ENCODE results near the gene CWC15.
A peak's percentile ranks its signal among the peaks of the same experiment; 100 is the strongest.
"Not testable (repeated sequence)": the region's sequence is repeated elsewhere in the genome, so short reads cannot be mapped to it uniquely, and the experiment has no call there.

The CWC15 gene

DNA sequence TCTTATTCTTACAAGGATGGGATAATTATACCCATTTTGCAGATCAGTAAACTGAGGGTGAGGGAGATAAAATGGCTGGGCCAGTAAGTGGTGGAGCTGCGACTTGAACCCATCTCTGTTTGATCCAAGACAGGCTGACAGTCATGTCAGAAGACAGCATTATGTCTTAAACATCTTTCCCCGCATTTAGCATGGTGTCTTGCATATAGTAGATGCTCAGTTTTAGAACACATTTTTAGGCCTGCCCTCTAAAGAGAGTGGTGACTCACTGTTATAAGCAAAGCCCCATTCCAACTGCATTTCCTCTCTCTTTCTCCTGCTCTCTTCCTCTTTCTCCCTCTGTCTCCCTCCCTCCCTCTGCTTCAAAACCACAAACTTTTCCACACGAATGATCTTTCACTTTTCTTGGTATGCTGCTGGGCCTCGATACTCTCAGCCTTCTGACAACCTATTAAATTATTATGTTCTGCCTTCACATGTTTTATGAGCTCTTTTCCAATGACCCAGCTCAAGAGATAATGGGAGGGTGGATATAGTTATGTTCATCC lies 25.2 kb downstream of the CWC15 start:
- no peak for FAIRE-seq

DNA sequence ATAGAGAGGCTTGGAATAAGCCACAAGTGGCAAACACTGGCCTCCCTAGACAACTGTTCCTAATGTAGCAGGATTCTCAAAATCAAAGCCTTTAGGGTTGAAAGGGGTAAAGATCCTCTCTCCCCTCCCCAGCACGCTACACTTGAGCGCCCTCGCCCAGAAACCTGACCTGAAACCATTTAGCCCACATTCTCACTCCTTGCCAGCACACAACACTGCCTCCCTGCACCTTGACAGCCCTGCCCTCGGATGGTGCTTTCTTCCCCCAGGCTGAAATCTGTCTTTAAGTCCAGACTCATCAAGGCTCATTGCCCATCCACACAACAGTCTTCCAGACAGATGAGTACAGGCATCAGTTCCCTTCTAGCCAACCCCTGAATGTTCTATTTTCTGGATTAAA lies 26.5 kb downstream of the CWC15 start:
- no peak for FAIRE-seq

DNA sequence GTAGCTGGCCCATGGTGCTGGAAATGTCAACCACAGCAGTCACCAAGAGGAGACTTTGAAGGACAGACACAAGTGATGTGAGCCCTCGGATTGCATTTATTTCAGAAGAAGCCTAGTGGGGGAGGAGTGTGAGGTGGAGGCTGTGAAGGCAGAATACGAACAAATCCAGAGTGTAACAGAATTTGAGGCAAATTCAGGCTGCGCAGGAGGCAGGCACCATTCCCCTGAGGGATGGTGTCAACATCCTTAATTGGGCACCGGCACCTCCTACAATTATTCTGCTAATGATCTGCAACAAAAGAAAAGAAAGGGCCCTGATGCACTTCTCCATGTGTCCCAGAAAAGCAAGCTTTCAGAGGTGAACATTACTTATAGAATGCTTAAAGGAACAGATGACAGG lies 32.2 kb downstream of the CWC15 start:
- FAIRE-seq = no peak

DNA sequence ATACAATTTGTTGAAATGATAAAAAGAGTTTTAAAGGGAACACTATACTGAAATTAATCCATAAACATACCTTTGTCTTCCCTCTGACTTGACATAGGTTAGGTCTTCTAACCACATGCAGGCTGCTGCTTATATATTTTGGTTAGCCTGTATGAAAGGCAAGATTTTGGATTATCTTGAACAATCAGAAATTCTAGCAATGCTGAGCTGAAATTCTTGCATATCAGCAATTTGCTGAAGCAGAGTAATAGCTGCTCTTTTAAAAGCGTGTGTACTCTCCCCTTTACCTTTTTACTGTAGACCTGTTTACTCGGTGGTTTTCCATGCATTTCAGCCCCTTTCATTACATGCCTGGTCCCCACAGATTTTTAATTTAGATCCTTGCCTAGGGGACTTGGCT lies 34.0 kb downstream of the CWC15 start:
- no peak for FAIRE-seq

DNA sequence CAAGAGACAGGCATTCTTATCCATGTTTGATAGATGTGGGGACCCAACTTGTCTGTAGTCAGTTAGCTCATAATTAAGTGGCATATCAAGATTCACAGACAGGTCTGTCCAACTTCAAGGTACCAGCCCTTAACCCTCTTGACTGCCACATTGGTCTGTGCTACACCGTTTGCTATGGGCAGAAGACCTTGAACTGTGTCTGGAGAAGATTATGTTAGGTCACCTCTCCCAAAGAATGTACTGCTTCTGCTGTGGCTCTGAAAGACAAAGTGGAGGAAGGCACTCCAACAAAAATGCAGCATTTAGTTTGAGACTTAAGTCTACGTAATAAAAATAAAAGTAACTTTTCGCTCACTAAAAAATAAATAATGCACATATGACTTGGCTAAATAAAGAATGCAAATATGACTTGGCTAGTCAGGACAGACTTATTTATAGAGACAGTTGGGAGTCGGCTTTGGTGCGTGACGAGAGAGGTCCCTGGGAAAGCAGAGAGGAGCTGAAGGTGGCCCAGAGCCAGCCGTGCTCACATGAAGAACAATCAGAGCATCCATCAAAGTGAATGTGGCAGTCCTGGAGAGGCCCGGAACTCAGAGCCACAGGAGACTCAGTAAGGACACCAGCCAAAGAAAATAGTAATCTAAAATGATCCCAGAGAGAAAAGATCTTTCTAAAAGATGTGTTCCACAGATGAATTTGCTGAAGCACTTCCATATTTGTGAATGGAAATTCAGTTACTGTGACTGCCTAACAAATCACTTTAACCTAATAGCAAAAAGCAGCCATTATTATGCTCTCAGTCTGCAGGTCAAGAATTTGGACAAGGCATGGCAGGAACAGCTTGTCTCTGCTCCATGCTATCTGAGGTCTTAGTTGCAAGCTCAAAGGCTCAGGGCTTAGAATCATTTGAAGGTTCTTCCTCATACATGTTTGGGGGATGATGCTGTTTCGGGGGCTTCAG lies 35.0 kb downstream of the CWC15 start:
- no peak for FAIRE-seq

DNA sequence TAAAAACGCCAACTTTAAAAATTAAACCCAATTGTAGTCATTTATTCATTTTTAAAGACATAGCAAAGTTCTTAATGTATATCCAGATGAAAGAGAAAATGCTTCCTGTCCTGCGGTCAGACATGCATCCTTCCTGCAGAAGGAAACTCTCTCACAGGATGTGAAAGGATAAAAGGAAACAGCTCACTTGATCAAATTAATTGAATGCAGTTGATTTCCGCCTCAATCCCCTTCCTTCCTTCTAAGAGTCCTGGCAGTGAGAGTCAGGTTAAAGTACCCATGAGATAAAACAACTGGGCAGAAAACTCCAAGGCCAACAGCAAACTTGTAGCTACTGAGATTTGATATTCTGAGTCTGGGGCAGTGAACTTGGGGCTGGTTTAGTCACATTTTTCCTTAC lies 38.5 kb downstream of the CWC15 start:
- no peak for FAIRE-seq

DNA sequence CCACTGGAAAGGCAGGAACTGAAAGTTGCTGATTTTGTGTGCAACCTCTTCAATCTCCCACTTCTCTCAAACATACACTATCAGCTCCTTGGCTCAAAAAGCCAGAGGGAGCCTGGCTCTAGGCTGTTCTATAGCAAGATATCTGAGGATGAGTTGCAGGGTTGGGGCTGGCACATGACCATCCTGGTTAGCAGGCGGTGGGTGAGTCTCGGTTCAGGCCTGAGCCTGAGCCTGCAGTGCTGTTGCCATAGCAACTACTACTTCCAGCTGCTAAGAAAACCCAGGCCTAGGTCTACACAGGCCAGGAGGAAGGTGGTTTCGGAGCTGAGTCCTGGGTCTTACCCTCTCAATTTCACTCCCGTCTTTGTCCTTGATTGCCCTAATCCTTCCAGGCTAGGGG lies 39.0 kb downstream of the CWC15 start:
- no peak for FAIRE-seq

DNA sequence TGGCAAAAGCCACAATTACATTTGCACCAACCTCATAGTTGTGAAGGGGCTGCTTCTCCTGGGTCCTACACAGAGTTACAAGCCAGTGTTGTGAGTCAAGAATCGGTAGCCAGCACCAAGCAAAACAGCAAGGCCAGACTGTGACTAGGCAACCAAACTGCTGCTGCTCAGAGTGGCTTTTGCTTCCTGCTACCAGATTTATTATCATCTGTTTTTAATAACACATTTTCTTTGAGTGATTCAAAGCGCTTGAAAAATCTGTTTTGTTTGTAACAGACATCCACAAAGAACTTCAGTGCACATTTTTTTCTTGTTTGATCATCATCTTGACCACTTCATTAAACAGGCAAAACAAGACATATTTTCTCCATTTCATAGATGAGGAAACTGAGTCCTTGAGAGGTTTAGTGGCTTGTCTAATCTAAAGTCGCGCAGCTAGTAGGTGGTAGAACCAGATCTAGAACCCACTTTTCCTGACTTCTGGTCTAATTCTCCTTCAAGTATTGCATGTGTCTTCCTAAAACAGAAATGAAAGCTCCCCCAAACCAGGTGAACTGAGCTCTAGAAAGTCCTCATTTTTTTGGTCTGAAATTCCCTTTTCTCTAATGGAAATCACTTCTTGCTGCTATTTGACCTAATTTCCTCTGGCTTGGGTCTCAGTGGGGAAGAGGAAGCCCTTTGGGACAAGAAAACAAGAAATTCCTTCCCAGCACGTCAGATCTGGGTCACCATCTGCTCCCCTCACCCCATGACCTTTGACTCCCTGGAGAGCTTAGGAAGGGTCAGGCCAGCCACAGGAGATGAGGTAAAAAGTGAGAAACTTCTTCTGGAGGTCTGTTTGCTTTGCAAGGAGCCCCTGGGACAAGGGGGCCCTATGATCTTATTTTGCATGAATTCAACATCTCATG lies 39.9 kb downstream of the CWC15 start:
- FAIRE-seq = peak; percentile 84

DNA sequence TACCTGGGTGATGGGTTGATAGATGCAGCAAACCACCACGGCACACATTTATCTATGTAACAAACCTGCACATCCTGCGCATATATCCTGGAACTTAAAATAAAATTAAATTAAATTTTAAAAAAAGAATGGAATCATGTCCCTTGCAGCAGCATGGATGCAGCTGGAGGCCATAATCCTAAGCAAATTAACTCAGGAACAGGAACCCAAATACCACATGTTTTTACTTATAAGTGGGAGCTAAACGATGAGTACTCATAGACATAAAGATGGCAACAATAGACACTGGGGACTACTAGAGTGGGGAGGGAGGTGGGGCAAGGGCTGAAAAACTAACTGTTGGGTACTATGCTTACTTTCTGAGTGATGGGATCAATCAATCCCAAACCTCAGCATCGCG lies 40.9 kb downstream of the CWC15 start:
- FAIRE-seq = no peak

DNA sequence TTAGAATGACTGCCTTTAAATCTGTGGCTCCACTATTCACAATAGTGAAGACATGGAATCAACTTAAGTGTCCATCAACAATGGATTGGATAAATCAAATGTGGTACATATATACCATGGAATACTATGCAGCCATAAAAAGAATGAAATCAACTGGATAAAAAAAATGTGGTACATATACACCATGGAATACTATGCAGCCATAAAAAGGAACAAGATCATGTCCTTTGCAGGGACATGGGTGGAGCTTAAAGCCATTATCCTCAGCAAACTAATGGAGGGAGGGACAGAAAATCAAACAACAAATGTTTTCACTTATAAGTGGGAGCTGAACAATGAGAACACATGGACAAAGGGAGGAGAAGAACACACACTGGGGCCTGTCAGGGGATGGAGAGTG lies 41.3 kb downstream of the CWC15 start:
- not testable (repeated sequence) for FAIRE-seq

DNA sequence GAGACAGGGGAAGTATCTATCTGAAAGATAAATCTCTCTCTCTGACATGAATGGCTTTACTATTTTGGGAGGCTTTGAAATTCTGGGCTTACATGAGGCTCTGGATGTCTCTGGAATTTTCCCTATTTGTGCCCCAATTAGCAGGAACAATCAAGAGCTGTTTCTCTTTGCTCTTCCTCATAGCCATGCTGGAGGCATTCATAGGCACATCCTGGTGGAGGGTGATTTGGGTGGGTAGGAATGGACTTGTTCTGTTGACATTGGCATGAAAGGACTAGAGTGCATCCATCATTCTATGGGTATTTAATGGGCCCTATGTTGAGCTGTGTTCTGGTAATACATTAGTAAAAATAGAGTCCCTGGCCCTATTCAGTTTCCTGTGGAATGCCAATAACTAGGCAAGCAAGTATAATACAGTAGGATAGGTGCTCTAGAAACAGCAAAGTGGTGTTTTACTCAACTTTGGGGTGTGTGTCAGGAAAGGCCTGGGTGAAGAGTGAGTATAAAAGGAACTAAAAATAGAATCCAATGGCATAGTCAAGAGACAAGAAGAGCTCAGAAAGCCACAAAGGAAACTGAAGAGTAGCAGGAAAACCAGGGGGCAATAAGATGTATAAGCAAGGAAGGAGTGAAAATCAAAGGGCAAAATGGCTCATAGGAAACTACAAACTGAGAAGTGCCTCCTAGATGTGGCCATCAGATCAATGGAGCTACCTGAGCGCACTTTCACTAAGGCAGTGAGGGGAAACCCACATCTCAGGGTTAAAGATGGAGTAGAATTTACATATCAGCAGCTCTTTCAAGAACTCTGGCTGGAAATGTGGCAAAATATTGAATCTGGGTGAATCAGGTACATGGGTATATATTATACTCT lies 45.0 kb downstream of the CWC15 start:
- no peak for FAIRE-seq

DNA sequence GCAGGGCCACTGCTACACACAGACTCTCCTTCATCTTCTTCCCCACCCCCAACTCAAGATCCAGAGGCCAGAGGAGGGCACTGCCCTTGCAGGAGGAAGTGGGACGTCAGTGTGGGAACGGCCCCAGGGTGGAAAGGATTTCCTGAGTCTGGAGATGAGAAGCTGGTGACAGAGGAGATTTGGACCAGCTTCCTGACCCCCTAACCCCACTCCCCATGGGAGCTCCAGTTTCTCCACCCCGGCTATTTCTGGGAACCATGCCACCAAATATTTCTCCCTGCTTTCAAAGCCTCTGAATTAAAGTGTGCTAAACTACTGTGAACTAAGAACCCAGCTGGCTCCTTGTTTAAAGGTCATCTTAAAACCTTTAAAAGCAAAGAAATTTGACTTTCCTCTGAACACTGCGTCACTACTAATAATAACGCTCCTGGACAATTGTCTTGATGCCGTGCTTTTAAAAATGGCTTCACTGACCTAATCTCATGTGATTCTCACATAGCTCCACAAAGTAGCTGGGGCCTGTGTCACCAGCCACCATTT lies 46.6 kb downstream of the CWC15 start:
- FAIRE-seq = no peak

DNA sequence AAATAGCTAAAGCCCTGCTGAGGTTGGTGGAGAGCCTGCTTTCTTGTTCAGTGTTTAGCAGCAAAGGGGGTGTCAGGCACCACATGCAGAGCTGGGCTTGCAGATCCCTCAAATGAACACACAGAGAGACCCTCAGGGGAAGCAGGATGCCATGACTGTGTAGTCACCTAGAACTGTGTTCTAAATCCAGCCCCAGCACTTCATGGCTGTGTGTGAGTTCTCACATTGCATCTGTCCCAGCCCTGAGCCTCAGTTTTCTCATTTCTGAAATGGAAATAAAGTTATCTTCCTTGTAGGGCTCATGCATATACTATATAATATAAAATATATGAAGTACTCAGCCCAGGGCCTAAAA lies 47.1 kb downstream of the CWC15 start:
- FAIRE-seq = no peak

DNA sequence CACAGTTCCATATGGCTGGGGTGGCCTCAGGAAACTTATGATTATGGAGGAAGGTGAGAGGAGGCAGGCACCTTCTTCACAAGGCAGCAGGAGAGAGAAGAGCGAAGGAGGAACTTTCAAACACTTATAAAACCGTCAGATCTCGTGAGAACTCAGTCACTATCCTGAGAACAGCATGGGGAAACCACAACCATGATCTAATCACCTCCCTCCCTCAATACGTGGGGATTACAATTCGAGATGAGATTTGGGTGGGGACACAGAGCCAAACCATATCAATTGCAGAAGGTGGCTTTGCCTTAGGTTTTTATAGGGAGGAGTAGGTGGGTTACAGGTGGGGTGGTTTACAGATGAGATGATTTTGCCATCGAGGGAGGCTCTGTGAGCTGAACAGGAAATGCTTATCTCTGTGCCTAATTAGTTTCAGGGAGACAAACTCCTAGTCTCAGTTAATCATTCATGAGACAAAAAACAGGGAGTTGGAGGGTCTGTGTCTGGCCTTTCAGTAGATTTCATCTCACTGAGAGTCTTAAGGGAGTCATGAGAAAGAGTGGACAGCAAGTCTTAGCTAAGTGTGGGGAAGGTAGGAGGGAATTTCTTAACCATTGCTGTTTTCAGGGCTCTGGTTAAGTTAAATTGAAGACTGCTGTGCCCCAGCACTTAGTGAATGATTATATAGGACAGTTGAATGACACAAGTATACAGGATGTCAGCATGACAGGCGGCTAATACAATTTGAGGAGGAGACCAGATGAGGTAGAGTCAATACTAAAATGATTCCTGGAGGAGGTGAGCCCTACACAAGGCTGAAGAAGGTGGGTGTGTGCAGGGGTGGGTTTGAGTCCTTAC lies 47.7 kb downstream of the CWC15 start:
- no peak for FAIRE-seq

DNA sequence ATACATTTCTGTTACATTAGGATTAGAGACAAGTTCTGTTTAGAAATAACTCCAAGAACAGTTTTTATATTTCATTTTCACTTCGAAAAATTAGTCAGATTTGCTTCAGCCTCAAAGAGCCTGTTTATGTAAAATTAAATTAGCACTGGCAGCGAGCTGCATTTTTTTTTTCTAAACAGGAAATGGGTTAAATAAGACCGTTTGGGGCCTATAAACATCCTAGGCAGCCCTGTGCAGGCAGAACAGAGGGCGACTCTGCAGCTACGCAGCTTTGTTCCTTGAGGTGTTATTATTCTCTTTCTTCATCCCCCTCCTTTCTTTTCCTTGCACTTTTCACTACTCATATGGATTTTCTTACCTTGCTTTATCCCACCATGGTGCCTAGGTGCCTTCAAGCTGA lies 48.7 kb downstream of the CWC15 start:
- no peak for FAIRE-seq

DNA sequence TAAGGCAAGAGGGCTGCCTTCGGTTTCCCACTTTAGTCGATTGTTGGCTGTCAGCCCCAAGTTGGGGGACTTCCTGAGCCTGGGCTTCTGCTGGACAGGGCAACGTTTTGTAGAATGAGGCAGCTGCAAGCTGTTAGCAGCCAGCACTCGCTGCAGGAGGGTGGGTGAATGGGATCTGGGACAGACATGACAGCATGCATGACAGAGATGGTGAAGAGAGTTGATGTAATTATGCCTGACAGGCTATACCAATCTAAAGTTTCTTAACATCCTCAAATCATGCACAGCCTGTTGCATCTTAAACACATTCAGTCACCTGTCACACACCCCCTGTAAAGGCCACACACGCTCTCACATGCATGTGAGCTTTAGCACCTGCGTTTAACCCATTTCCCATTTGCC lies 49.2 kb downstream of the CWC15 start:
- FAIRE-seq = no peak

DNA sequence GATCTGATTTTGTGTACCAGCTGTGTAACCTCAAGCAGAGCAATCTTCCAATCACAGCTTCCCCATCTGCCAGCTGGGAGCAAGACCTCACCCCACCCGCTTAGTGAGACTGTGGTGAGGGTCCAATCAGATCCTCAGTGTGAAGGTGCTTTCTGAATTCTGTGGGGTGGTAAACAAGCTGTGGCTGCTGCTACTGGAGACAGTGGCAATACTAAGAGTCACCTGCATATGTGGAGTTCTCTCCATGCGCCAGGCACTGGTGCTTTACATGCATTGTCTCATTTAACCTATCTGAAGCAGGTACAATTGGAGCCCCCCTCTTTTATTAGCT lies 50.4 kb downstream of the CWC15 start:
- no peak for FAIRE-seq

DNA sequence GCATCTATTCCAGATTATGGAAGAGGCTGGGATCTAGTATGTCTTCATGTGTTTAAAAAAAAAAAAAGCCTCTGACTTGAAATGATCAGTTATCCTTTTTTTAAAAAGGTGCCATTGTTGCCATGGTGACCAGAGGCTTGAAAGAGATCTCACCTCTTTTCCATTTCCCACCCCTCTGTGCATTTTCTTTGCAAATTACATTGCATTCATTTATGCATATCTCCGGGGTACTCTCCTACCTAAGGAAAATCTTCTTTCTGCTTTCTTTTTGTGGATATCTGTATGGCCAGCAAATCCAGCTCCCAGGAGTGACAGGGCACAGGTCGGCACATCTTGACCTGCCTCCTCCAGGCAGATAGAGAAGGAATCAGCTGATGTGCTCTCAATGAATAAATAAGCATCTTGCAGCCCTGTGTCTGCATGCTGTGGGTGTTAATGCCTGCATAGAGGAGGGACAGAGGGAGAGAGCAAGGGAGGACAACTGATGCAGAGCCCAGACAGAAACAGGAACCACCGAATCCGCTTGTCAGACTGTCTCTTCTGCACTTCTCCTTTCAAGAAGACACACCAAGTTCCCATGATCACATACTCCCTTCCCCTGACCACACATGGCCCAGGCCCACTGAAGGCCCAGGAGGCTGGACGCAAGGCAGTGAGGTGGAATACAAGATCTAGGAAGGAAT lies 50.9 kb downstream of the CWC15 start:
- FAIRE-seq = no peak

DNA sequence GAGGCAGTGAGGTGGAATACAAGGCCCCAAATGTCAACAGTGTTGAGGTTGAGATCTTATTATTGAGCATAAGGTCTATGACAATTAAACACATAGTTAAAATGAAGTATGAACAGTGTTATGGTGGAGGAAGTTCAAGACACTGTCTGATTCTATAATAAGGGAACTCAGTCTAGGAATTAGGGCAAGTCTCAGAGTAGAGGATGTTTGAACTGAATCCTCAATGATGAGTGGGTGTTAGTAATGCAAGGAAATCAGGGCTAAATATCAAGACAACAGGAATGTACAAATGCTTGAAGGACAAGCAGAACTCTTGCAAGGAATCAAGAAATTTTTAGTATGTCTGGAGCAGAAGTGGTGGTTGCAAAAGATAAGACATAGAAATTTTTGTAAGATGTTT lies 53.0 kb downstream of the CWC15 start:
- FAIRE-seq = no peak

DNA sequence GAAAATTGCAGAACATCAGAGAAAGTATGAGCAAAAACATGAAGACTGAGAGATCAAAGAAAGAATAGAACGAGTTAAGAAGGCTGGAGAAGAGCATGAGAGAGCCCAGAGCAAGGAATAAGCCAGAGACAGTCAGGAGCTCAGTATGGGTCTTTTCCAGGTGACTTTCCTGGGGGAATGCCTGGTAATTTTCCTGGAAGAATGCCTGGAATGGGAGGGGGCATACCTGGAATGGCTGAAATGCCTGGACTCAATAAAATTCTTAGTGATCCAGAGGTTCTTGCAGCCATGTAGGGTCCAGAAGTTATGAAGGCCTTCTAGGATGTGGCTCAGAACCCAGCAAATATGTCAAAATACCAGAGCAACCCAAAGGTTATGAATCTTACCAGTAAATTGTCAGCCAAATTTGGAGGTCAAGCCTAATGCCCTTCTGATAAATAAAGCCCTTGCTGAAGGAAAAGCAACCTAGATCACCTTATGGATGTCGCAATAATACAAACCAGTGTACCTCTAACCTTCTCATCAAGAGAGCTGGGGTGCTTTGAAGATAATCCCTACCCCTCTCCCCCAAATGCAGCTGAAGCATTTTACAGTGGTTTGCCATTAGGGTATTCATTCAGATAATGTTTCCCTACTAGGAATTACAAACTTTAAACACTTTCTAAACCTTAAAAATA lies 59.5 kb downstream of the CWC15 start:
- FAIRE-seq = not testable (repeated sequence)

Measured in islet of Langerhans (tissue), 1 donor.